ENCODE results near the gene ARHGAP44. TPM values are rescaled to one million over a fixed set of nuclear protein-coding genes. Genes with fewer than 3 reads are reported as not detected.

Gene ARHGAP44
- total and polyA plus RNA-seq, 2 of the 8 experiments (the other 6 are each of a cell fraction or from before 2014, with no cell fraction given) = 6.2 to 22.2 TPM

DNA sequence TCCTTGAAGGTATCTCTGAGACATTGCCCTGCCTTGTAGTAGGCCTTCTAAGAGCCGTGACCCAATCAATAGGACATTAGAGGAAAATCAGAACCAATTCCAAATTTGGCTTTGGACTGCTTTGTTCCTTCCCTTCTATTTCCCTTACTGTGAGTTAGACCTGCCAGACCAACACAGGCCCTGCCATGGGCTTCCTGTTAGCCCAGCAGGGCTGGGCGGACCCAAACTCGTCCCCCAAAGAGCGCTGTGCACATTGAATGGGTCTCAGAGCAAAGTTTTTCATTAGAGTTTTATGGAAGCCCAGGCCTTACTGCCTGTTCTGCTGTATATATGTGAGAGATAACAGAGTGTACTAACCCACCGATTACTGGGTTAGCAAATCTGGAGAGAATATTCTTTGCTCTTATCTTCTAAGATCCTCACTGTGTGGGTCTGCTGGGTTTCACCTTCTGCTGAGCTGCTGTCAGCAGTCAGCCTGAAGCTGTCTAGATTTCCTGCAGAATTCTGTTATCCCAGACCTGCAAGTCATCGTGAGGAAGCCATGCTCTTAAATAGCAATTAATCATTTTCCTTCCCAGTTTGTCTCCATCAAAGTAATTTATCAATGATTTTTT, 5.7 kb downstream of the ARHGAP44 start:
- no peak overlapping the region for H4K5ac ChIP-seq (ENCODE audit: insufficient read length, low read depth, low read length)
- no peak overlapping the region for H2BK20ac ChIP-seq (ENCODE audit: low read length)
- TF ChIP-seq SIRT6 (IDR thresholded peaks at IDR 0.05; ENCODE audit: low read length) (no peak), HDAC2 (IDR thresholded peaks at IDR 0.05; ENCODE audit: borderline replicate concordance in 1 of 2, low read depth in 2 of 2, low read length in 2 of 2) (no peak), YY1 (IDR thresholded peaks at IDR 0.05; ENCODE audit: low read depth, low read length) (no peak), CBX5 (IDR thresholded peaks at IDR 0.05; ENCODE audit: low read depth, low read length) (no peak), GABPA (IDR thresholded peaks at IDR 0.05; ENCODE audit: borderline replicate concordance, insufficient read depth, low read length) (no peak), TAF1 (IDR thresholded peaks at IDR 0.05; ENCODE audit: low read depth, low read length) (no peak), ZNF274 (IDR thresholded peaks at IDR 0.05; ENCODE audit: borderline replicate concordance, extremely low read depth, low read length) (no peak), RAD21 (IDR thresholded peaks at IDR 0.05 in 1 of 2, conservative IDR thresholded peaks at IDR 0.05 in 1 of 2; ENCODE audit: low read depth in 2 of 2, low read length in 2 of 2) (no peak)
- TF ChIP-seq, protein P1, sequence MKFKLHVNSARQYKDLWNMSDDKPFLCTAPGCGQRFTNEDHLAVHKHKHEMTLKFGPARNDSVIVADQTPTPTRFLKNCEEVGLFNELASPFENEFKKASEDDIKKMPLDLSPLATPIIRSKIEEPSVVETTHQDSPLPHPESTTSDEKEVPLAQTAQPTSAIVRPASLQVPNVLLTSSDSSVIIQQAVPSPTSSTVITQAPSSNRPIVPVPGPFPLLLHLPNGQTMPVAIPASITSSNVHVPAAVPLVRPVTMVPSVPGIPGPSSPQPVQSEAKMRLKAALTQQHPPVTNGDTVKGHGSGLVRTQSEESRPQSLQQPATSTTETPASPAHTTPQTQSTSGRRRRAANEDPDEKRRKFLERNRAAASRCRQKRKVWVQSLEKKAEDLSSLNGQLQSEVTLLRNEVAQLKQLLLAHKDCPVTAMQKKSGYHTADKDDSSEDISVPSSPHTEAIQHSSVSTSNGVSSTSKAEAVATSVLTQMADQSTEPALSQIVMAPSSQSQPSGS (IDR thresholded peaks at IDR 0.05; ENCODE audit: low read length) = no peak
- TF ChIP-seq, protein P2, sequence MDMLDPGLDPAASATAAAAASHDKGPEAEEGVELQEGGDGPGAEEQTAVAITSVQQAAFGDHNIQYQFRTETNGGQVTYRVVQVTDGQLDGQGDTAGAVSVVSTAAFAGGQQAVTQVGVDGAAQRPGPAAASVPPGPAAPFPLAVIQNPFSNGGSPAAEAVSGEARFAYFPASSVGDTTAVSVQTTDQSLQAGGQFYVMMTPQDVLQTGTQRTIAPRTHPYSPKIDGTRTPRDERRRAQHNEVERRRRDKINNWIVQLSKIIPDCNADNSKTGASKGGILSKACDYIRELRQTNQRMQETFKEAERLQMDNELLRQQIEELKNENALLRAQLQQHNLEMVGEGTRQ (IDR thresholded peaks at IDR 0.05; ENCODE audit: low read length) = no peak

More for the DNA sequence above, 5.7 kb downstream of the ARHGAP44 start:
- Histone ChIP-seq H3K4me1 (replicated peaks in 1 of 4; ENCODE audit: control insufficient read depth in 3 of 4, insufficient read depth in 4 of 4, low read length in 3 of 4) (peaks cover 0 to 8% (median 3%) of the 10 kb centered on the region in 4 experiments; a peak in 4 of 7 replicates), H2BK12ac (ENCODE audit: low read depth, low read length) (no peak overlapping the region), H3K18ac (ENCODE audit: extremely low read depth, low read length) (no peak overlapping the region), H3K56ac (replicated peaks; ENCODE audit: insufficient read length, low read depth, low read length) (no peak overlapping the region), H3K36me3 (ENCODE audit: control insufficient read depth in 2 of 4, insufficient read depth in 4 of 4, low read length in 3 of 4) (no peaks in the 10 kb centered on the region), H3K4ac (replicated peaks; ENCODE audit: insufficient read length, low read depth, low read length) (no peak overlapping the region), H4K91ac (replicated peaks; ENCODE audit: insufficient read length, low read length) (no peak overlapping the region), H3K14ac (ENCODE audit: insufficient read length) (no peak overlapping the region), H2AK5ac (ENCODE audit: low read depth, low read length) (no peak overlapping the region), H4K8ac (ENCODE audit: extremely low read depth, insufficient read depth, low read length) (no peak overlapping the region), H2BK120ac (replicated peaks; ENCODE audit: low read depth, low read length) (no peak overlapping the region), H2AFZ (ENCODE audit: low read length) (no peak overlapping the region), H3K27me3 (replicated peaks in 1 of 4; ENCODE audit: control insufficient read depth in 3 of 4, extremely low read depth in 1 of 4, insufficient read depth in 3 of 4, low read length in 3 of 4) (peaks cover 0 to 2% (median 0%) of the 10 kb centered on the region in 4 experiments; a peak in 1 of 7 replicates), H2BK15ac (ENCODE audit: low read length) (no peak overlapping the region), H4K20me1 (replicated peaks in 1 of 2; ENCODE audit: control insufficient read depth in 1 of 2, insufficient read depth in 2 of 2, low read length in 2 of 2) (peaks cover 5 to 7% of the 10 kb centered on the region in 2 experiments), H3K79me2 (ENCODE audit: control insufficient read depth in 1 of 2, insufficient read depth in 2 of 2, low read length in 2 of 2) (peaks cover 8 to 84% of the 10 kb centered on the region in 2 experiments), H2BK5ac (ENCODE audit: low read depth, low read length) (no peak overlapping the region), H3K23ac (ENCODE audit: insufficient read length) (no peak overlapping the region), H3K4me3 (ENCODE audit: extremely low read depth in 1 of 4, insufficient read depth in 2 of 4, low read depth in 3 of 4, low read length in 4 of 4) (no peak overlapping the region), H3K9me3 (ENCODE audit: insufficient read depth in 2 of 2, low read depth in 1 of 2, low read length in 1 of 2) (no peaks in the 10 kb centered on the region), H3K23me2 (ENCODE audit: low read depth, low read length) (peaks cover 8% of the 10 kb centered on the region), H3K4me2 (ENCODE audit: insufficient read depth in 1 of 2, low read depth in 2 of 2, low read length in 2 of 2) (no peak overlapping the region), H3K9ac (replicated peaks in 1 of 4; ENCODE audit: extremely low read depth in 1 of 4, low read depth in 3 of 4, low read length in 3 of 4) (no peak overlapping the region), H3K79me1 (ENCODE audit: low read depth, low read length) (peaks cover 2% of the 10 kb centered on the region), H3K27ac (ENCODE audit: low read depth, low read length) (no peak overlapping the region)
- DNase-seq (ENCODE audit: low read depth in 1 of 2, low spot score in 2 of 2) (no peak), FAIRE-seq (no peak)
- 85% methylated on average over 6 of the region's 6 CpGs; no CpG with 5 or more reads in 1 of the 2 experiments for WGBS, 2 experiments (ENCODE audit: extremely low coverage in 1 of 2, insufficient coverage in 1 of 2, insufficient read length in 1 of 2, insufficient replicate concordance in 2 of 2, low coverage in 1 of 2, low lambda C conversion rate in 2 of 2, missing lambda C conversion rate in 1 of 2)
- ChIA-PET POLR2A (ENCODE audit: partially characterized antibody) (no interaction called here), CTCF (ENCODE audit: partially characterized antibody) (interaction anchor here (0.6 kb wide), 1 partner anchor 9 kb away, joined by 4 read pairs; no protein-coding TSS in a partner anchor)

Measured in H1 (cell line).